Measurements from ENCODE around the gene BACE2.

The BACE2 gene

GRCh38 chr21:41137889-41138288 is 30.1 kb upstream of the BACE2 start:
- no peak for TF ChIP-seq CTCF (IDR thresholded peaks at IDR 0.05; ENCODE audit: unreplicated experiment in 3 of 3)
- H3K27ac Mint-ChIP-seq = no peak overlapping the region
- H3K9me3 Mint-ChIP-seq = no peaks in the 10 kb centered on the region
- no peak overlapping the region for H3K4me3 Mint-ChIP-seq
- peaks cover 24% of the 10 kb centered on the region for H3K4me1 Mint-ChIP-seq
- peaks cover 12% of the 10 kb centered on the region for H3K27me3 Mint-ChIP-seq (ENCODE audit: low read depth)
- H3K36me3 Mint-ChIP-seq (ENCODE audit: low read depth) = no peaks in the 10 kb centered on the region

GRCh38 chr21:41138711-41139110 is 29.2 kb upstream of the BACE2 start:
- Mint-ChIP-seq H3K36me3 (ENCODE audit: low read depth) (no peaks in the 10 kb centered on the region), H3K4me1 (peaks cover 24% of the 10 kb centered on the region), H3K27ac (no peak overlapping the region), H3K9me3 (no peaks in the 10 kb centered on the region), H3K27me3 (ENCODE audit: low read depth) (peaks cover 12% of the 10 kb centered on the region), H3K4me3 (no peak overlapping the region)
- TF ChIP-seq CTCF (IDR thresholded peaks at IDR 0.05; ENCODE audit: unreplicated experiment in 3 of 3) = no peak

GRCh38 chr21:41139275-41139674 is 28.7 kb upstream of the BACE2 start:
- Mint-ChIP-seq H3K27ac (no peak overlapping the region), H3K9me3 (no peaks in the 10 kb centered on the region), H3K27me3 (ENCODE audit: low read depth) (peaks cover 12% of the 10 kb centered on the region), H3K4me3 (no peak overlapping the region), H3K4me1 (peaks cover 24% of the 10 kb centered on the region), H3K36me3 (ENCODE audit: low read depth) (no peaks in the 10 kb centered on the region)
- TF ChIP-seq CTCF (IDR thresholded peaks at IDR 0.05; ENCODE audit: unreplicated experiment in 3 of 3) = no peak

- Mint-ChIP-seq H3K4me1 (peaks cover 24% of the 10 kb centered on the region), H3K4me3 (no peak overlapping the region), H3K27ac (no peak overlapping the region), H3K36me3 (ENCODE audit: low read depth) (no peaks in the 10 kb centered on the region), H3K9me3 (no peaks in the 10 kb centered on the region), H3K27me3 (ENCODE audit: low read depth) (peaks cover 13% of the 10 kb centered on the region)
- TF ChIP-seq CTCF (IDR thresholded peaks at IDR 0.05; ENCODE audit: unreplicated experiment in 3 of 3) = no peak
Measured at GRCh38 chr21:41139951-41140350, 28.0 kb upstream of the BACE2 start.

- Mint-ChIP-seq H3K27me3 (ENCODE audit: low read depth) (peaks cover 12% of the 10 kb centered on the region), H3K36me3 (ENCODE audit: low read depth) (no peaks in the 10 kb centered on the region), H3K9me3 (no peaks in the 10 kb centered on the region), H3K27ac (no peak overlapping the region), H3K4me1 (peaks cover 24% of the 10 kb centered on the region), H3K4me3 (no peak overlapping the region)
- no peak for TF ChIP-seq CTCF (IDR thresholded peaks at IDR 0.05; ENCODE audit: unreplicated experiment in 3 of 3)
Measured at GRCh38 chr21:41141031-41141457, 26.9 kb upstream of the BACE2 start.

GRCh38 chr21:41142051-41142795 is 25.7 kb upstream of the BACE2 start:
- Mint-ChIP-seq H3K4me3 (peak overlapping the region in 1 of 3 experiments; percentile 8), H3K4me1 (peaks cover 24% of the 10 kb centered on the region), H3K9me3 (no peaks in the 10 kb centered on the region), H3K27ac (peak overlapping the region in 2 of 3 experiments; percentile 16 to 27), H3K36me3 (ENCODE audit: low read depth) (no peaks in the 10 kb centered on the region), H3K27me3 (ENCODE audit: low read depth) (peaks cover 9% of the 10 kb centered on the region)
- TF ChIP-seq CTCF (IDR thresholded peaks at IDR 0.05; ENCODE audit: unreplicated experiment in 3 of 3) = no peak
